HG03558 (cell line): ENCODE data around the gene TMEM35B.
"Not testable (repeated sequence)": the region's sequence is repeated elsewhere in the genome, so short reads cannot be mapped to it uniquely, and the experiment has no call there.

Source experiments
- ATAC-seq: cut with Tn5 transposase; IDR thresholded peaks from one replicate; pipeline ENCODE4 v1.9.1; 2021; ENCODE audit warnings: moderate number of reproducible peaks; ENCODE audit not compliant: unreplicated experiment; ENCODE audit errors: extremely low read depth

TMEM35B gene

DNA sequence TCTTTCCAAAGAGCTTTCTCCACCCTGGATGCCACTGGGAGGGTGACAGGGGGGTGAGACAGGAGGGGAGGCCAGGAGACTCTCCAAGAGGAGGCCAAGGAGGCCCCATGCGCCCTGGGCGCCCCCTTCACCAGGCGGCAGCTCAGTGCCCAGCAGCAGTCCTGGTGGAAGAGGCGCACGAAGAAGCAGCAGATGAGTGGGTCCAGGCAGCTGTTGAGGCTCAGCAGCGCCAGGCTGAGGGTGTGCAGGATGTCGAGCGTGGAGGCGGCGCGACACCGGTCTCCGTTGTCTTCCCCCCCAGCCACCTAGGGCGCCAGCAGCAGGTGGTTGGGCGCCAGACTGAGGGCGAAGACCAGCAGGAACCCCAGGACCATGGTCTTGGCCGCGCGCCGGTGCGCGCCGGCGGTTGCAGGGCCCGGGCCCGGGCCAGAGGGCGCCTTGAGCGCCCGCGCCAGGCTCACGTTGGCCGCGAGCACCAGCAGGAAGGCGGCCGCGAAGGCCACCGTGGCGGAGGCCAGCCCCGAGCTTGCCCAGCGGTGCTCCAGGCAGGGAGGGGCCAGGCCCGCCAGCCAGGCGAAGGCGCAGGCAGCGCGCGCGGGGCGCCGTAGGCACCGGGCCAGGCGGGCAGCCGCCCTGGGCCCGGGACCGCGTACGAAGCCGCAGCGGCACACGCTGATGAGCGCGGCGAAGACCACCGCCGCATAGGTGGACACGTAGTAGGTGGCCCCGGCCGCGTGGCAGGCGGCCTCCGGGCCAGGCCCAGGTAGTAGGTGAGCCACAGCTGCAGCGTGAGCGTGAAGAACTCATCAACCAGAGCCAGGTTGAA, 8.6 kb downstream of the TMEM35B start:
- ATAC-seq, result no peak

DNA sequence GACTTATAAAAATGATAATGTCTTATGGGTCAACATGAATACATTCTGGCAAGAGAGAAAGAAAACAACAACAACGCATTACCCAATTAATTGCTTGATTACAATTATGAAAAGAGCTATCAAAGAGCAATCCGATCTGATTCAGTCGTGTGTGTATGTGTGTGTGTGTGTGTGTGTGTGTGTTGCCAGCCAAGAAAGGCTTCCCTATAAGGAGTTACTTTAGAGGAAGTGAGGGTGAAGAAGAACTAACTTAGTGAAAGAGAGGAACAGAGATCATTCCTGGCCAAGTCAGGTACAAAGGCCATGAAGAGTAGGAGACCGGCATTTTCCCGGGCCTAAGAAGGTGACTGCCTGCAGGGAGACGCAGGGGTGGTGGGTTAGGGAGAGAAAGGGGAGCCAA, 9.4 kb downstream of the TMEM35B start:
- ATAC-seq, result no peak

DNA sequence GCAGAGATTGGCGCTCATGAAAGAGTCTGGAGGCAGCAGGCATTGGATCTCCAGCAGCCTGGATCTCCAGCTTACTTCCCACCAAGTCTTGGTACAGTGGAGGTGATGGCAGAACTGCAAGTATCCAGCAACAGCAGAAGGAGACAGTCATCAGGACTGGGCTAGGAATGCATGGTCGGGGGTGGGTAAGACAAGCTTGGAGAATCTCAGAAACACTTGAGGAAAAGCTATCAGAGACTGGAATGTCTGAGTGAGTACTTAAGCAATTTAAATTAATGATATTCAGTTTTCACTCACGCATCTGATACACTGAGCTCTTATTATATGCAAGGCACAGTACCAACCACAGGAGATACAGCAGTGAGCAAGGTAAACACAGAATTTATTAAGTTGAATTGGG, 9.8 kb downstream of the TMEM35B start:
- ATAC-seq, result no peak

DNA sequence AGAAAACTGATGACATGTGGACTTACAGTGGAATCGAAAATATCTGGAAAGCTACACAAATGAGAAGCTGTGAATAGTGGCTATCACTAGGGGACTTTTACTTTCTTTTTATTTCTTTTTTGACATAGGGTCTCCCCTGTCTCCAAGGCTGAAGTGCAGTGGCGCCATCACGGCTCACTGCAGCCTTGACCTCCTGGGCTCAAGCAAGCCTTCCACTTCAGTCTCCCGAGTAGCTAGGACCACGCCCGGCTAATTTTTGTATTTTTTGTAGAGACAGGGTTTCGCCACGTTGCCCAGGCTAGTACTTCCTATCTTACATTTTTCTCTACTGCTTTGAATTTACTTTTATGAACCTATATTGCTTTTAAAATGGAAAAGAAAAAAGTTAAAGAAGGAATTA, 10.5 kb downstream of the TMEM35B start:
- no peak for ATAC-seq

DNA sequence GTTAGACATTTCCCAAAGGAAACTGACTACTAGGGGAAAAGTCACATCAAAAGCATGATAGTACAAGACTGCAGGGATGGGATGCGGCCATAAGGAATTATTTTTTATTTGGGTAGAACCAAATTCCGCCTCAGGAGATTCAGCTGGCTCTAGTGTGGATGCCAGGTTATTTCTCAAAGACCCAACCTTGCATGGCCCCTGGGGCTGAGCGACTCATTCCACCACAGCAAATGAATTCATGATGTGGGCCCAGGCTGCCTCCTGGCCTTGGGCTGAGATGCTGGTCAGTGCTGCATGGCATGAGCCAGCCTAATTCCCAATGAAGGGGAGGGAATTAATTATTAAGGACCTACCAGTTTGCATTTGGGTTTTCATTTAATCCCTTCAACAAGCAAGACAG, 11.8 kb downstream of the TMEM35B start:
- ATAC-seq, result no peak

DNA sequence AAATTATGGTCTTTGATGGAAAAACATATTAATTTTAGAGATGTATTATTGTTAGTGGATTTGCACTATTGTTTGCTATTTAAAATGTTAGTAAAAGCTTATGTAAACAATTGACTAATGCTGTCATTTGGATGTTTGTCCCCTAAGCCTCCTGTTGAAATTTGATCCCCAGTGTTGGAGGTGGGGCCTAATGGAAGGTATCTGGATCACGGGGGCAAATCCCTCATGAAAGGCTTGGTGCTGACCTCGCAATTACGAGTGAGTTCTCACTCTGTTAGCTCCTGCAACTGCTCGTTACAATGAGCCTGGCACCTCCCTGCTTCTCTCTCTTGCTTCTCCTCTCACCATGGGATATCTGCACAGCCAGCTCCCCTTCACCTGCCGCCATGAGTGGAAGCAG, 14.3 kb downstream of the TMEM35B start:
- ATAC-seq, result no peak

DNA sequence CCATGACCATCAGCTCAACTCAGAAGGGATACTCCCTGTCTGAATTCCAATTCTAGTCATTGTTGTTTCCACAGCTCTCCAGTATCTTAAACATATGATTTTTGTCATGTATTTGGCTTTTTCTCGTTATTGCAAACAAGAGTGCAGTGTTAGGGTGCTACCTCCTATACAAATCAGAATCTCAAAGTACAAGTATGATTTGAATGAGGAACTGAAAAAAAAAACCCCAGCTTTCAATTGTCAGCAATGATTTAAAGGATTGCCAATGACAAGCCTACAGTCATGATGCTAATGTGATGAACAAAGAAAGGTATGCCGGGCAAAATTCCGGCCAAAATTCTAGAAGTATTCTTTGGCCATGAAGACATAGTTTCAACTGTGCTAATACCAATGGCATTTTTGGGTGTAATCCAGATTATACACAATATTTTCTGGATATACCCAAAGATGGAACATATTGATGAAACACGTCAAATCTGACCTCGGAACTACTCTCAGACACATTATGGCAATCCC, 14.9 kb downstream of the TMEM35B start:
- ATAC-seq, result no peak

DNA sequence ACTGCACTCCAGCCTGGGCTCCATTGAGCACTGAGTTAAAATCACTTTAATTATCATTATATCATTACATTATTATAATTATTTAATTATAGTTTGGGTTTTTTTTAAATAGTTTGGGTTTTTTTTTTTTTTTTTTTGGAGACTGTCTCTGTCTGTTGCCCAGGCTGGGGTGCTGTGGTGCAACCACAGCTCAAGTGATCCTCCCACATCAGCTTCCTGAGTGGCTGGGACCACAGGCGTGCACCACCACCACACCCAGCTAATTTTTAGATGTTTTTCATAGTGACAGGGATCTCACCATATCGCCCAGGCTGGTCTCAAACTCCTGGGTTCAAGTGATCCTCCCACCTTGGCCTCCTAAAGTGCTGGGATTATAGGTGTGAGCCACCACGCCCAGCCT, 16.9 kb downstream of the TMEM35B start:
- ATAC-seq, result not testable (repeated sequence)

DNA sequence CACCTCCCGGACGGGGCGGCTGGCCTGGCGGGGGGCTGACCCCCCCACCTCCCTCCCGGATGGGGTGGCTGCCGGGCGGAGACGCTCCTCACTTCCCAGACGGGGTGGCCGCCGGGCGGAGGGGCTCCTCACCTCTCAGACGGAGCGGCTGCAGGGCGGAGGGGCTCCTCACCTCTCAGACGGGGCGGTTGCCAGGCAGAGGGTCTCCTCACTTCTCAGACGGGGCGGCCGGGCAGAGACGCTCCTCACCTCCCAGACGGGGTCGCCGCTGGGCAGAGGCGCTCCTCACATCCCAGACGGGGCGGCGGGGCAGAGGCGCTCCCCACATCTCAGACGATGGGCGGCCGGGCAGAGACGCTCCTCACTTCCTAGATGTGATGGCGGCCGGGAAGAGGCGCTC, 17.5 kb downstream of the TMEM35B start:
- ATAC-seq, result not testable (repeated sequence)

DNA sequence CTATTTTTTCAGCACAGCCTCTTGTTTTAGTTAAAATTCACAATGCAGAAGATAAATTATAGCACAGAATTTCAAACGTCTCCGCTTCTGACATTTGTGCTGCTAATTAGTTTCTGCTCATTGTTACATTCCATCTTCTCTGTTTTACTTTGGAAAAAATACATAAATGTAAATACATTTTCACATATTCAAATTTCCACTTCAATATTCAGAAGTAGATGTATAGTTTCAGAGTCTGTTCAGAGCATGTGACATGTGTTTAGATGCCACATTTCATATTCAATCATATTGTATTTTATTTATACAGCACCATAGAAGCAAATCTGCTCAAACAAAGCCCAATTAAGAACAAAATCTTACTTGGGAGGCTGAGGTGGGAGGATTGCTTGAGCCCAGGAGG, 19.6 kb downstream of the TMEM35B start:
- no peak for ATAC-seq

DNA sequence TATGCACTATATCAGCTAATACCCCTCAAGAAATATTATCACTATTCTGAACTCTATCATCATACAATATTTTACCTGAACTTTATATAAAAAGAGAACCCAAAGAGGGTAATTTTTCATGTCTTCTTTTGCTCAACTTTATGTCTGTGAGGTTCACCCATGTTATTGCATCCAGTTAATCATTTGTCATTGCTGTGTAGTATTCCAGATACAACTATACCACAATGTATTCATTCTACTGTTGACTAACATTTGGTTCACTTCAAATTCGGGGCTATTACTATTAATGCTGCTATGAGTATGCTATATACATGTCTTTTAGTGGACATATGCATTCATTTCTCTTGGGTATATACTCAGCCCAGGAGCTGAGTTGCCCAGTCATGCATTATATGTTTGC, 34.7 kb downstream of the TMEM35B start:
- no peak for ATAC-seq

DNA sequence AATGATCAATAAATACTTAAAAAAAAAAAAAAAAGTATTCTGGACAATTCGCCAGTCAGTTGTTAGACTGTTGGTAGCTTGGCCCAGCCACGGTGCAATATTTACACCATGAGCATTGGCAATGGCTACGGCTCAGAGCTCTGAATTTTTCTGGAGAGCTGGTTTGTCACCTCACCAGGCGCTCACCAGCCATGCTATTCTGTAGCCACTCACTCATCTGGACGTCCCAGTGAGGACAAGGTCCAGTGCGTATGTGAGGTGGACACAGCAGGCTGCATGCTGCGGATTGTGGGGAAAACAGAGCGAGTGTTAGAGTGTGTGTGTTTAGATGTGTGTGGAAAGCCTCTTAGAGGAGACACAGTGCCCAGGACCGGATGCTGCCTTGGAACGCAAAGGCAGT, 36.4 kb downstream of the TMEM35B start:
- ATAC-seq, result not testable (repeated sequence)

DNA sequence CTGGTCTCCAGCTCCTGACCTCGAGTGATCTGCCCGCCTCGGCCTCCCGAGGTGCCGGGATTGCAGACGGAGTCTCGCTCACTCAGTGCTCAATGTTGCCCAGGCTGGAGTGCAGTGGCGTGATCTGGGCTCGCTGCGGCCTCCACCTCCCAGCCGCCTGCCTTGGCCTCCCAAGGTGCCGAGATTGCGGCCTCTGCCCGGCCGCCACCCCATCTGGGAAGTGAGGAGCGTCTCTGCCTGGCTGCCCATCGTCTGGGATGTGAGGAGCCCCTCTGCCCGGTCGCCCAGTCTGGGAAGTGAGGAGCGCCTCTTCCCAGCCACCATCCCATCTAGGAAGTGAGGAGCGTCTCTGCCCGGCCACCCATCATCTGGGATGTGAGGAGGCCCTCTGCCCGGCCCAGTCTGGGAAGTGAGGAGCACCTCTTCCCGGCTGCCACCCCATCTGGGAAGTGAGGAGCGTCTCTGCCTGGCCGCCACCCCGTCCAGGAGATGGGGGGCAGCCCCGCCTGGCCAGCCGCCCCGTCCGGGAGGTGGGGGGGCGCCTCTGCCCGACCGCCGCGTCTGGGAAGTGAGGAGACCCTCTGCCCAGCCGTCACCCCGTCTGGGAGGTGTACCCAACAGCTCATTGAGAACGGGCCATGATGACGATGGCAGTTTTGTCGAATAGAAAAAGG, 37.4 kb downstream of the TMEM35B start:
- not testable (repeated sequence) for ATAC-seq

DNA sequence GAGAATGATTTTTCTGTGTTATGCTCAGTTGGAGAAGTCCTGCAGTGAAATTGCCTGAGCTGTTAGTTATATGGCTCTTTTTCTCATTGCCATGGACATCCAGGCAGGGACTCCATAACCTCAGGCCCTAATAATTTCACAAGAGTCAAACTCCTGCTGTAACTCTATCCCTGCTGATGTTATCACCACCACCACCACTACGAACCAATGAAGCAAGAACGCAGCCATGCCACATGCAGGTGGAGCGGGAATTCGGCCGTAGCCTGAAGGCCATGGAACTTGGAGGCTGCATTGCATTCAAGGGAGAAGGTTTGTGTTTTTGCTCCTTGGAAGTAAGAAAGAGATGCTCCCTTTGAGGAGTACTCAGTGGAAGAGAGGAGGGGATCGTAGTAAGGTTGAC, 38.9 kb downstream of the TMEM35B start:
- ATAC-seq, result no peak

DNA sequence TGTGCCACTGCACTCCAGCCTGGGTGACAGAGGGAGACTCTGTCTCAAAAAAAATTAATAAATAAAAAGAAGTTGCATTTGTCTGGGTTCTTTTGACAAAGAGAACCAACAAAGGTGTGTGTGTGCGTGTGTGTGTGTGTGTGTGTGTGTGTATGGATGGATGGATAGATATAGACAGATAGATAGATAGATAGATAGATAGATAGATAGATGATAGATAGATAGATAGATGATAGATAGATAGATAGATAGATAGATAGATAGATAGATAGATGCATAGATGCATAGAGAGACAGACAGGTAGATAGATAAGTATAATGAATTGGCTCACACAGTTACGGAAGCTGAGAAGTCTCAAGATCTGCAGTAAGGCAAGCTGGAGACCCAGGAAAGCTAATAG, 43.3 kb downstream of the TMEM35B start:
- not testable (repeated sequence) for ATAC-seq
